OCI-LY3 (cell line): ENCODE measurements around the gene STK32B.

Experiments used
- EZH2phosphoT487 ChIP-seq: fragments of 200-600 bp; shearing (Covaris generic); IDR thresholded peaks from 2 replicates; pipeline ENCODE4 v1.6.1; 2018; ENCODE audit warnings: antibody characterized with exemption, mixed run types, low read depth
- TF ChIP-seq, protein P1 (sequence below): fragments of 200-600, 300-600 bp; sonication (generic); IDR thresholded peaks from 2 replicates; pipeline ENCODE4 v1.5.1; 2014; ENCODE audit warnings: antibody characterized with exemption, low read length, low read depth

- TF ChIP-seq, protein P1, sequence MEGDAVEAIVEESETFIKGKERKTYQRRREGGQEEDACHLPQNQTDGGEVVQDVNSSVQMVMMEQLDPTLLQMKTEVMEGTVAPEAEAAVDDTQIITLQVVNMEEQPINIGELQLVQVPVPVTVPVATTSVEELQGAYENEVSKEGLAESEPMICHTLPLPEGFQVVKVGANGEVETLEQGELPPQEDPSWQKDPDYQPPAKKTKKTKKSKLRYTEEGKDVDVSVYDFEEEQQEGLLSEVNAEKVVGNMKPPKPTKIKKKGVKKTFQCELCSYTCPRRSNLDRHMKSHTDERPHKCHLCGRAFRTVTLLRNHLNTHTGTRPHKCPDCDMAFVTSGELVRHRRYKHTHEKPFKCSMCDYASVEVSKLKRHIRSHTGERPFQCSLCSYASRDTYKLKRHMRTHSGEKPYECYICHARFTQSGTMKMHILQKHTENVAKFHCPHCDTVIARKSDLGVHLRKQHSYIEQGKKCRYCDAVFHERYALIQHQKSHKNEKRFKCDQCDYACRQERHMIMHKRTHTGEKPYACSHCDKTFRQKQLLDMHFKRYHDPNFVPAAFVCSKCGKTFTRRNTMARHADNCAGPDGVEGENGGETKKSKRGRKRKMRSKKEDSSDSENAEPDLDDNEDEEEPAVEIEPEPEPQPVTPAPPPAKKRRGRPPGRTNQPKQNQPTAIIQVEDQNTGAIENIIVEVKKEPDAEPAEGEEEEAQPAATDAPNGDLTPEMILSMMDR, result no peak
- TF ChIP-seq EZH2phosphoT487, result no peak
Measured at GRCh38 chr4:5067908-5068307, 16.6 kb downstream of the STK32B start.
